CD4-positive, alpha-beta T cell treated with Interleukin-17A for 4 hours (primary cell): ENCODE measurements around the gene TRIM46.
A peak's percentile ranks its signal among the peaks of the same experiment; 100 is the strongest.

Source experiments
- DNase-seq: peaks from one replicate; pipeline ENCODE4 v3.0.0-alpha.2; 2020; ENCODE audit warnings: mixed read lengths

TRIM46 gene

DNA sequence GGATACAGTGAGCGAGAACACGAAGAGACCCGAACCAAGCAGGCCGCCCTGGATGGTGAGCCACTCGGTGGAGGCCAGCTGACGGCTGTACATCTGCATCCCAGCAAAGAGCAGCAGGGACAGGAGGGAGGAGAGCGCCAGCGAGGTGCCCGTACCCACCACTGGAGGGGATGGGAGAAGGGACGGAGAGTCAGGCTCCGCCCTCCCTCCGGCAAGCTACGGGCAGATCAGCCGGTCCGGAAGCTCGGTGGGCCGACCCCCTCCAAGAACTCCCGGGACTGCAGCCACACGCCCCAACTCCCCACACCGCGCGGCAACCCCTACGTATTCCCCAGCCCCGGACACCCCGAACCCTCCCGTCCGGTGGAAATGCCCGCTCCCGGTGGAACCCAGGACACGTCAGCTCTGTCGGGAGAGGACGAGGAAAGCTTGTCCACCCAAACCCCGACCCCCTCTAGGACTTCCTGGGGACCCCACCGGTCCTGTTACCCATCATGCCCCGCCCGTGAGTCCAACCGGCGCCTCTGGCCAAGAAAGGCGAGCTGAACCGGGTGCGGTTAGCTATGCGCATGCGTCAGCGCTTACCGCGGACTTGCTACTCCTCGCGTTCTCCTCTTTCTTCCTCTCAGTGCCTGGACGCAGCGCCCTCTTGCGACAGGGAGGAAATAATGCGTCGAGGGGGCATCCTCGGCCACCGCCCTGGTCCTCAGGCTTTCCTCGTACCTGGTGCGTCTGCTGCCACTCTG lies 744 bp upstream of the TRIM46 start, which contains the start of gene KRTCAP2:
Gene KRTCAP2 (minus strand): TSS at position 573 of the 746 bp plus-strand sequence. CDS start 80 bp downstream, at position 493.
- peak; percentile 95 for DNase-seq

- DNase-seq, result peak; percentile 80
These were observed 953 bp downstream of the TRIM46 start for GRCh38 chr1:155174324-155175280.

- no peak for DNase-seq
These were observed 1.8 kb downstream of the TRIM46 start for GRCh38 chr1:155175281-155175926.

- peak; percentile 25 for DNase-seq
These were observed 2.3 kb downstream of the TRIM46 start for GRCh38 chr1:155175927-155176371.

DNA sequence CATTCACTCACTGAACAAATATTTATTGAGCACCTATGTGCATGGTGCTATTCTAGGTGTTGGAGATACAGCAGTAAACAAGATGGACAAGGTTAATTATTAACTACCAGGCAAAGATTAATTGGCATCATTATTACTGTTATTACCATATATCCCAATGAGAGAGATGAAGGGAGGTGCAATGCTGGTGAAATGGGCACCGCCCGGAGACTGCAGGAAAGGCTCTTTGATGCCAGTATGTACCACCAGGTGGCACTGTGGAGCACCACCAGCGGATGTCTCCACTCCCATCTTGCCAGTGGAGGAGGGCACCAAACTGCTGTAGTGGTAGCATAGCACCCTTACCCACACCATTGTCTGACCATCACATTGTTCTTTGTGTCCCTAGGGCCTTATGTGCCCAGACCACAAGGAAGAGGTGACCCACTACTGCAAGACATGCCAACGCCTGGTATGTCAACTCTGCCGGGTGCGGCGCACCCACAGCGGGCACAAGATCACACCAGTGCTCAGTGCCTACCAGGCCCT lies 3.0 kb downstream of the TRIM46 start:
- DNase-seq, result peak; percentile 93

DNA sequence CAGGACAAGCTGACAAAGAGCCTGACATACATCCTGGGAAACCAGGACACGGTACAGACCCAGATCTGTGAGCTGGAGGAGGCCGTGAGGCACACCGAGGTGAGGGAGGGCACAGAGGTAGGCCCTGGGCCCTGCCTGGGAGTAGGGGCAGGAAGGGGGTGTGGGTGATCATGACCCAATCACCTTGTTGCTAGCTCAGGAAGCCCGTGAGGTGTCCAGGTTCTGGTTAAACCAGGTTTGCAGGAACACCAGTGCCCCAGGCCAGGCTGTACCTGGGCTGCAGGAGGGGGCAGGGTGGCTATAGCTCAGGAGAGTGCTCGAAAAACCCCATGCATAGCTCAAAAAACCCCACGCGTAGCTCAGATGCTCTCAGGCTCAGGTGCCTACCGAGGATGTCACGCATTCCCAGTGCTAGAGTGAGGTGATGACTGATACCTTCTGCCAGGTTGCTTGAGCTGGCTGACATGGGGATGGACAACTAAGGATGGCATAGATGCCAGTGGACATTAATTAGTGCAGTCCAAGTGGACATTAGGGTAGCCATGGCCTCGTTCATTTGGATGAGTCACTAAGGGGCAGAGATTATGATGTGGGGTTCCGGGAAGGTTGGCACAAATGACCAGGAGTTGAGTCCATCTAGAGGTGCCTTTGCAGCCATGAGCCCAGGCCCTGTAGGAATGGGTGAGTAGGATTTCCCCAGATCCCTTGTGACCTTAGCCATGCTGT lies 3.7 kb downstream of the TRIM46 start:
- no peak for DNase-seq

DNA sequence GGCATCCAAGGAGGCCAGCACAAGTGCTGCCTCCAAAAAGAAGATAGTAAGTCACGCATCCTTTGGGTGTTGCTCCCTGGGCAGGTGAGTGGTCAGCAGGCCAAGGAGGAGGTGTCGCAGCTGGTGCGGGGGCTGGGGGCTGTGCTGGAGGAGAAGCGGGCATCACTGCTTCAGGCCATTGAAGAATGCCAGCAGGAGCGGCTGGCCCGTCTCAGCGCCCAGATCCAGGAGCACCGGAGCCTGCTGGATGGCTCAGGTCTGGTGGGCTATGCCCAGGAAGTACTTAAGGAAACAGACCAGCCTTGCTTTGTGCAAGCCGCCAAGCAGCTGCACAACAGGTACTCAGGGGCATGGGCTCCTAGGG lies 4.3 kb downstream of the TRIM46 start:
- DNase-seq, result no peak

DNA sequence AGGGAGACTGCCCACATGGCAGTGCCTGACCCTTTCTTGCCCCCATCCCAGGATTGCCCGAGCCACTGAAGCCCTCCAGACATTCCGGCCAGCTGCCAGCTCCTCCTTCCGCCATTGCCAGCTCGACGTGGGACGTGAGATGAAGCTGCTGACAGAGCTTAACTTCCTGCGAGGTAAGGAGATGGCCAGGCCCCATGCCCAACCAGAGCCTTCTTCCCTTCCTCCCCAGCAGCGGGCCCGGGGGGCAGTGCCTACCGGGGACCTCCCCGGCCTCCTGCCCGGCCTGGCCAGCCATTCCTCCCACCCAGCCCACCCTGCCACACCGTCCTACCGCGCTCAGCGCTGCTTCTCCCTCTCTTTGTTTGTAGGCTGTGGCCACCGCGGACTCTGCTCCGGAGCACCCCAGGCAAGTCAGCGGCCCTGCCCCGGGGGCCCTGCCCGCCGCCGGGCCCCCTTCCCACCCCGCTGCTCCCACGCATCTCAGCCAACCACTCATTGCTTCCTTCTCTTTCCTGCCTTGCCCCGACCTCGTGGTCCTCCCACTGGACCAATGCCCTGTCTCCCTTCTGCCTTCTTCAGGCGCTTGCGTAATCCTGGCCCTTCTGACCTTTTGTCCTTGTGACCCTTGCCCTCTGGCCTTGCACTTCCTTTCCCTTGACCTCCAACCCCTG lies 4.9 kb downstream of the TRIM46 start:
- DNase-seq, result no peak

GRCh38 chr1:155179112-155180031 lies 5.7 kb downstream of the TRIM46 start:
- DNase-seq, result no peak

DNA sequence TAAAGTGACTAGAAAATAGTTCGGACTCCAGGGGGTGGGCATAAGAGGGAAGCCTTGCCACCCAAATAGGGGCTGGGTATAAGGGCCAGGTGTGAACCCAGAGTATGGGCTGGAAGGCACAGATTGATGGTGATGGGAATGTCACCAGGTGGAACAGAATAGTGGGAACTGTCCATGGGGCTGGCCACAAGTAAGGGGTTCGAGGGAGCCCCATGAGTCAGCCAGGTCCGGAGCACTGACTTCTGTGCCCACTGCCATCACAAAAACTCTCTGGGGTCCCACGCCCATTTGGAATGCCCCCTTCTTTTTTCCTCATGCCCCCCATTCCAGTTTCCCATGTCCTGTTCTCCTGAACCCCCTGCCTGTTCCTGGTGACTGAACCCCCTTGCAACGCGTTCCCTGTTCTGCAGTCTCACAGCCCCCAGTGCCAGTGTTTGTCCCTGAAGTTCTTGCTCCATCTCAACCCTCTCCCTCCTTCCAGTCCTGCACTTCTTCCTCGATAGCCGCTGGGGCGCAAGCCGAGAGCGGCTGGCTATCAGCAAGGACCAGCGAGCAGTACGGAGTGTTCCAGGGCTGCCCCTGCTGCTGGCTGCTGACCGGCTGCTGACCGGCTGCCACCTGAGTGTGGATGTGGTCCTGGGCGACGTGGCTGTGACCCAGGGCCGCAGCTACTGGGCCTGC lies 7.9 kb downstream of the TRIM46 start:
- no peak for DNase-seq

DNA sequence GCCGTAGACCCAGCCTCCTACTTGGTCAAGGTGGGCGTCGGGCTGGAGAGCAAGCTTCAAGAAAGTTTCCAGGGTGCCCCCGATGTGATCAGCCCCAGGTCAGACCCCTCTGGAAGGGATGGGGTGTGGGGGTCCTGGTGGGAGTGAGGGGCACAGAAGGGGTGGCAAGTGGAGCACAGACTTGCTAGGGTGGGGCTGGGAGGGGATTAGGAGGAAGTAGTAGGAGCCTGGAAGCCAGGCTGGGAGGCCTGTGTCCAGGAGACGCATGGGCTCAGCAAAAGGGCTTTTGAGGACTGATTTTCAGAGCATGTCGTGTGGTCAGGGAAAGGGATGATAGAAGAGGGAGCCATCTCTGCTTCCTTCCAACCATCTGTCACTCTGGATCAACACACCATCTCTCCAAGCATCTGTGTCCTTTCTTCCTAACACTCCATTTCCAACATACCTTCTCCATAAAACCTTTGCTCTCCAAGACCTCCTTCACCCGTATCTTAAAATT lies 8.5 kb downstream of the TRIM46 start:
- no peak for DNase-seq

- DNase-seq, result no peak
These were observed 10.1 kb downstream of the TRIM46 start for GRCh38 chr1:155183775-155184221.

DNA sequence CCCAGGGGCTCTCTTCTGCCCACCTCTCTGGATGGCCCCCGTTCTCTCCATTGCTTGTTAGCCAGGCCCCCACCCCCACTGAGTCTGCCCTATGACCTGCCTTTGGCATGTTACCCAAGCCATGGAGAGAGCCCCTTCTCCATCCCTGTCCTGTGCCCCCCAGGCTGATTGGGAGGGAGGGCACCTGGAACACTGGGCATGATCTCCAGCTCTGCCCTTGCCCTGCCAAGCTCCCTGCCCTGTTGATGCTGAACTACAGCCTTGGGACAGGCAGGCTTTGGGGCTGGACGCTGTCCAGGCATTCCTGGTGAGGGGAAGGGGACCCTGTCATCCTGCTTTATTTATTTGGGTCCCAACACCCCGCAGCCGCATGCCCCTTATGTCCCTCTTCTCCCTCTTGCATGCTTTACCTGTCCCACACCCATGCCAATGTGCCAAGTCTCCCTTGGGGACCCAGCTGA lies 10.7 kb downstream of the TRIM46 start:
- no peak for DNase-seq

- no peak for DNase-seq
These were observed 11.5 kb downstream of the TRIM46 start for GRCh38 chr1:155184835-155185782.

DNA sequence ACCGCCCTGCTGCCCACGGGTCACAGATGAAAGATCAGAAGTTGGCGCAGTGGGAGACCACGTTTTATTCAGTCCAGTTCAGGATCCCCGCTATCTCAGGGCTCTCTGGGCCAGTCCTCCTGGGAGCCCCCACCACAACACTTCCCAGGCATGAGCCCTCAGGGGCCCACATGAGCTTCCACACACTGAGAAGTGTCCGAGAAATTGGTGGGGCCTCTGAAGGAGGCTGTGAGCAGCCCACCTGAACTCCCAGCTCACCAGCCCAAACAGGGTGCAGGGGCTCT lies 12.1 kb downstream of the TRIM46 start:
- no peak for DNase-seq

GRCh38 chr1:155186067-155186793 lies 12.6 kb downstream of the TRIM46 start:
- DNase-seq, result no peak

GRCh38 chr1:155186794-155187455 lies 13.3 kb downstream of the TRIM46 start:
- DNase-seq, result no peak
